Measurements from ENCODE around the gene WDR4.
"Not testable (repeated sequence)": the region's sequence is repeated elsewhere in the genome, so short reads cannot be mapped to it uniquely, and the experiment has no call there.

WDR4 gene

GRCh38 chr21:42837421-42838211, 41.7 kb downstream of the WDR4 start:
- DNase-seq, result no peak

GRCh38 chr21:42836767-42837301, 42.5 kb downstream of the WDR4 start:
- DNase-seq, result no peak

- no peak for DNase-seq
These were observed 43.0 kb downstream of the WDR4 start for GRCh38 chr21:42836402-42836666.

- DNase-seq, result no peak
These were observed 43.5 kb downstream of the WDR4 start for GRCh38 chr21:42835611-42836401.

GRCh38 chr21:42835211-42835610, 44.1 kb downstream of the WDR4 start:
- DNase-seq, result no peak

DNA sequence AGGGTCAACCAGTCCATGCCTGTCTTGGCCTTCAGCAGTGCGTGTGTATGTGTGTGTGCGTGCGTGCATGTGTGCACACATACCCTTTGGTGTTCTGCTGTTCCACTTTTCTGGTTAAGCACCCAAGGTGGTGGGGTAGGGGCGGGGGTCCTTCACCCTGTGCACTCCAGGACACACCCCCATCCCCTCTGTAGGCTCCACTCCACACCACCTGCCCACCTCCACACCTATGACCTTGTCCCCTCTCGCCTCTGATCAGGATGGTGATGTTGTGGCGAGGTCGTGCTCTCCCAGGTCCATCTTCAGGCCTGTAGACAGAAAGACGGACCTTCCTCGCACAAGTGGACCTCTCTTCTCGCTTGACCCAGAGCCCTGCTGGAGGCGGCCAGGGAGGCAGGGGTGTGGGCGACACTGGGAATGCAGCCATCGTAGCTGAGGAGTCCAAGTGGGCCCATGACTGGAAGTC, 44.6 kb downstream of the WDR4 start:
- no peak for DNase-seq

DNA sequence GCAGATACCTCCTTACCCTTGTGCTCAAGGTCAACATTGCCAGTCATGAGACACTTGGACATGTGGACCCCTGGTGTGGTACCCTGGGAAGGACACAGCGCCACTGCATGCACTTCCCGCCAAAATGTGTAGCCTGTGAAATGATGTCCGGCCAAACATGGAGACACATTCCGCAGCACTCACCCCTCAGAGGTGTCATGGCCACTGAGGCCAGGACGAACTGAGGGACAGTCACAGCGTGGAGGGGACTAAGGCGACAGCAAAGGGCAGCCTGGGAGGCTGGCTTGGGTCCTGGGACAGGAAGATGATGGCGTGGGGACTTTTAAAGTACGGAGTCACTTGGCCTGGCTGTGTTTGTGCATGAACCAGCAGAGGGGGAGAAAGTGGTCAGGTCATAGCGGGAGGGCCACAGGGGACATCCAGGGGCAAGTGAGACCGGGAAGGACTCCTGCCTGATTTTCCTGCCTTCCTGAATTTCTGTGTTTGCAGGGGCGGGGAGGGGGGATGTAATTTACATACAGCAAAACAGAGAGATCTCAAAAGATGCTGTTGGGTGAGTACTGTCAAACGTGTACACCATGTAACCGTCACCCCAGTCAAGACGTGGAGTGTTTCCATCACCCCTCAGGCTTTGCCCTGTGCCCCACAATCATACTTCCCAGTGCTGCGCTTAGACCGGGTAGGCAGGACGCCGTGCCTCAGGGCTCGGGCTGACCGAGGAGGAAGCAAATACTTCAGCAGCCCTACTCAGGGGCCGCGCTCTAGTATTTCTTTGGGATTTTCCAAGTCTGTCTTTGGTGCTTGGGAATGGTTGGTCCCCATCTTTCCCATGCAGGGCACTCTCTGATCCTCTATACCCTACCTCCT, 45.2 kb downstream of the WDR4 start:
- DNase-seq, result no peak

DNA sequence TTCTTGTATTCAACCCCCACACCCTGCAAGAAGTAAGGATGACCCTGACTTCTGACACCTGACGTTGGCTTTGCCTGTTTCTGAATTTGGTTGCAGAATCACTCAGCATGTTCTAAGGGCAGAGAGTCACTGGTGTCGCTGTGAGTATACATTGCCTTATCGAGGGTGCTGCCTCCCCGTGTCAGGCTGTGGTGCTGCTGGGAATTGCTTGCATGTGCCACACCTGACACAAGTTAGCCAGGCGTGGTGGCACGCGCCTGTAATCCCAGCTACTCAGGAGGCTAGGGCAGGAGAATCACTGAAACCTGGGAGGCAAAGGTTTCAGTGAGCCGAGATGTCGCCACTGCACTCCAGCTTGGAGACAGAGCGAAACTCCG, 45.9 kb downstream of the WDR4 start:
- DNase-seq, result no peak

GRCh38 chr21:42832321-42832630, 47.1 kb downstream of the WDR4 start:
- not testable (repeated sequence) for DNase-seq

- DNase-seq, result no peak
These were observed 48.6 kb downstream of the WDR4 start for GRCh38 chr21:42830456-42831455.

- DNase-seq, result no peak
These were observed 49.4 kb downstream of the WDR4 start for GRCh38 chr21:42829954-42830353.

GRCh38 chr21:42829417-42829816, 49.9 kb downstream of the WDR4 start:
- DNase-seq, result no peak

DNA sequence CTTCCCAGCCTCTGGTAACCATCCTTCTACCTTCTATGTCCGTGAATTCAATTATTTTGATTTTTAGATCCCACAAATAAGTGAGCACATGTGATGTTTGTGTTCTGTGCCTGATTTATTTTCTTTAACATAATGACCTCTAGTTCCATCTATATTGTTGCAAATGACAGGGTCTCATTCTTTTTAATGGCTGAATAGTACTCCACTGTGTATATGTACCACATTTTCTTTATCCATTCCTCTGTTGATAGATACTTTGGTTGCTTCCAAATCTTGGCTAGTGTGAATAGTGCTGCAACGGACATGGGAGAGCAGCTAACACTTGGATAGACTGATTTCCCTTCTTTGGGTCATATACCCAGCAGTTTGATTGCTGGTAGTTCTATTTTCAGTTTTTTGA, 51.8 kb downstream of the WDR4 start:
- no peak for DNase-seq

DNA sequence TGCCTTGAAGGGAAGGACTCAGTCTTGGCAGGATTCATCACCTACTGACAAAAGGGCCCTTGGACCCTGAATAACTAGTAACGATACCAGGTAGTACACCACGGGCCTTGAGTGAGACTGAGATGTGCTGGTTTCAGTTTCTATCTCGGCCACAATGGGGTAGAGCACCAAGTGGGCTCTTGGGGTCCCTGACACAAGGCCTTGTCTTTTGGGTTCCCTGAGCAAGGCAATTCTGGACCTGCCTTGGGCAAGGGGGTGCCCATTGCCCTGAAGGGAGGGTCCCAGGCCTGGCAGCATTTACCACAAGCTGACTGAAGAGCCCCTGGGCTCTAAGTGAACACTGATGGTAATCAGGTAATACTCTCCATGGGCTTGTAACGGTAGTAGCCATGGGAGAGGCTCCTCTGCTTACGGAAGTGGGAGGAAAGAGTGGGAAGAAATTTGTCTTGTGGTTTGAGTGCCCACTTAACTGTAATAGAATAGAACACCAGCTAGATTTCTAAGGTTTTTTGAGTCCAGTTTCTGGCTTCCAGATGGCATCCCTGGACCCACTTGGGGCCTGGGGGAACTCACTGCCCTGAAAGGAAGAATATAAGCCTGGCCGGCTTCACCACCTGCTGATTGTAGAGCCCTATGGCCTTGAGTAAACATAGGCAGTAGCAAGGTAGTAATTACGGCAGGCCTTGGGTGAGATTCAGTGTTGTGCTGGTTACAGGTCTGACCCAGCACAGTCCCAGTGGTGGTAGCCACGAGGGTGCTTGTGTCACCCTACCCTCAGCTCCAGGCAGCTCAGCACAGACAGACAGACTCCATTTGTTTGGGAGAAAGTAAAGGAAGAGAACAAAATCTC, 58.5 kb downstream of the WDR4 start:
- no peak for DNase-seq

DNA sequence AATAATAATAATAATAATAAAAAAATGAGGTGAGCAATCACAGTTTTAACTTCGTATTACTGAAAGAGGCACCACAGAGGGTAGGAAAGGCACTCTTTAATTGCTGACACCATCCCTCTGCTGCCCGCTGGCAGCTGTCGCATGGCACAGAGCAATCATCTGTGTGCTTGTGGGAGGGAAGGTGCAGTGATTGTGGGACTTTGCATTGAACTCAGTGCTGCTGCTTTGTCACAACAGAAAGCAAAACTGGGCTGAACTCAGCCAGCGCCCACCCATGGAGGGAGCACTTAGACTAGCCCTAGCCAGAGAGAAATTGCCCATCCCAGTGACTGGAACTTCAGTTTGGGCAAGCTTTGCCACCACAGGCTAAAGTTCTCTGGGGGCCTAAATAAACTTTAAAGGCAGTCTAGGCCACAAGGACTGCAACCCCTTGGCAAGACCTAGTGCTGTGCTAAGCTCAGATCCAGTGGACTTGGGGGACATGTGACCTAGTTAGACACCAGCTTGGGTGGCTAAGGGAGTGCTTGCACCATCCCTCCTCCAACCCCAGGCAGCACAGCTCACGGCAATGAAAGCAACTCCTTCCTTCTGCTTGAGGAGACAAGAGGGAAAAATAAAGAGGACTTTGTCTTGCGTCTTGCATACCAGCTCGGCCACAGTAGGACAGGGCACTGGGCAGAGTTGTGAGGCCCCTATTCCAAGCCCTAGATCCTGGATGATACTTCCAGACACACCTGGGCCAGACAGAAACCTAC, 59.3 kb downstream of the WDR4 start:
- DNase-seq, result no peak

- DNase-seq, result no peak
These were observed 61.0 kb downstream of the WDR4 start for GRCh38 chr21:42818328-42818749.

GRCh38 chr21:42815217-42815616, 64.1 kb downstream of the WDR4 start:
- no peak for DNase-seq

DNA sequence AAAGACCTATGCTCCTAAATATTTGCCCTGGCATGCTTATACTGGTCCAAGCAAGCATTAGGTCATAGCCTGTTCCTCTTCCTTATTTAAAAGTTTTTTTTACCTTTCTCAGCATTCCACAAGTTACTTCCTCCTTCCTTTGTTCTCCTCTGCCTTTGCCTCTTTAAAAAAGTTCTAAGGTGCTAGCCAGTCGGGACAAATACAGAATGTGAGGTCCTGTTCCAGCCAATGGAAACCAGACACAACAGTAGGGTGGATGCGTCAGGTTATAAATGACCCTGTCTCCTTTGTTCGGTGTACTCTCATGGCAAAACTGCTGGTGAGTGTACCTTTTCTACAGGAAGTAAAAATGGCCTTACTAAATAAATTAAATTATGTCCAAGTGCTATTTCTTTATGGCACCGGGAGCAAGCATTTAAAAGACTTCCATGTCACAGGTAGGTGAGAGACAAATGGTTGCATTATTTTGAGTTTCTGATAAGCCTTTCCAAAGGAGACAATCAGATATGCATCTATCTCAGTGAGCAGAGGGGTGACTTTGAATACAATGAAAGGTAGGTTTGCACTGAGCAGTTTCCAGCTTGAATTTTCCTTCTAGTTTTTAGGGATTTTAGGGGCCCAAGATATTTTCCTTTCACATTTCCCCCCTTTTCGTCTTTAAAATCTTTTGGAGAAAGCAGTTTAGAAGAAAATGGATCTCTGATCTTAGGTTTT, 66.7 kb downstream of the WDR4 start:
- not testable (repeated sequence) for DNase-seq

DNA sequence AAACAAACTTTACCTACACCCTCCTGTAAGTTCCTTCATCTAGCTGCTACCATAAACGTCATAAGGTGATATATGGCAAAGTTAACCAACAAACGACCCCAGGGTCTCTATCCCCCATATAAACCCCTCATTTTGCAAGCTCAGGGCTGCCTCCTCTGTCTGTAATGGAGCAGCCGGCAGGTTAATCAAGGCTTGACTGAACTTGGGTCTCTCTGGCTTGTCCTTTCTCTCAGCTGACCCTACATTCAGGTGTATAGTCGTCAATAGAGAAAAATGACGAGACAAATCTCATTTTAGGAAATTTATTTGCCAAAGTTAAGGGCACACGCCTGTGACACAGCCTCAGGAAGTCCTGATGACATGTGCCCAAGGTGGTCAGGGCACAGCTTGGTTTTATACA, 67.4 kb downstream of the WDR4 start:
- no peak for DNase-seq
